ENCODE data around the gene PCGF1.

Gene PCGF1

DNA sequence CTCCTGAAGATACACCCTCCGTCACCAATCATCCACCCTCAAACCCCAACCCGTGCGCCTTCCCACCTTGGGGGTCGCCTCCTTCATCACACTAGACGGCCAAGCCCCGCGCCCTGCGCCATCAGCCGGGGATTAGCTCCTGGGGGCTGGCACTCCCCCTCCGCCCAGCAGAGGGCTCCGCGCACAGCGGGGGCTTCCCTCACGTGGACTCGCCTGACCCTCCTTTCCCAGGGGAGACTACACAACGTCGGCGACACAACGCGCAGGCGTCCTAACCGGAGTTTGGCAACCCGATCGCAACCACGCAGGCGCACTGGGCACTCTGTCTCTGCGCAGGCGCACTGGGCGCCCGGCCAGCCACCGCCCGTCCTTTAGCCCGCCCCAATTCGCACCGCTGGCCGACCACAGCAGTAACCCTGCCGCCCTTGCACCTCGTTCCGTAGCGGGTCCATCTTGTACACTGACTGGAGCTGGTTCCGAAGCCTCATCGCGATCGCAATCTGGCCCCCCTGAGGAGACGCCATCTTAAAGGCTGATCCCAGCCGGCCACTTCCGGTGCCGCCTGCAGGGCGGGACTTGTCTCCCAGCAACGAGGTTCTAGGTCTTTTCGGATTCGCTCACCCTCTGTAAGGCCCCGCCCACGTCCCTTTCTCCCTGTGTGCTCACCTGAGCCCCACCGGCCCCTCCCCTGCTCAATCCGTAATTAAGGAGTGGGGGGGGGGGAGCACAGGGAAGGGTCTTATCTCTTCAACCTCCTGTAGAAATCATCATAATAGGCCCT, at the start of gene PCGF1:
Gene PCGF1 (minus strand): TSS at position 551 of the 781 bp plus-strand sequence. CDS start 27 bp downstream, at position 524.
- peak; percentile 97 for DNase-seq

DNA sequence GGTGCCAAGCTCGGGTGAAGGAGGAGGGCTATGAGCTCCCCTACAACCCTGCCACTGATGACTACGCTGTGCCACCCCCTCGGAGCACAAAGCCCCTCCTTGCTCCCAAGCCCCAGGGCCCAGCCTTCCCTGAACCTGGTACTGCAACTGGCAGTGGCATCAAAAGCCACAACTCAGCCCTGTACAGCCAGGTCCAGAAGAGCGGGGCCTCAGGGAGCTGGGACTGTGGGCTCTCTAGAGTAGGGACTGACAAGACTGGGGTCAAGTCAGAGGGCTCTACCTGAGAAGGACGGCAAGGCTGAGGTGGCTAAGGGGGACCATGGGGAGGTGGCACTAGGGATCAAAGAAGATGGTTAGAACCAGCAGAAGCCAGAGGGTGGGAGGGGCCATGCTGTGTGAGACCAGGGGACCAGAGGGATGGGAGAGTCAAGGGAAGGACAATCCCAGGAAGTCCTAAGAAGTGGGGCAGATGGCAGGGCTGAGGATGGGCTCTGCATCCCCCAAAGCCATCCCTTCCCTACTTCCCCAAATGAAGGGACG, 49.4 kb upstream of the PCGF1 start:
- no peak for DNase-seq

DNA sequence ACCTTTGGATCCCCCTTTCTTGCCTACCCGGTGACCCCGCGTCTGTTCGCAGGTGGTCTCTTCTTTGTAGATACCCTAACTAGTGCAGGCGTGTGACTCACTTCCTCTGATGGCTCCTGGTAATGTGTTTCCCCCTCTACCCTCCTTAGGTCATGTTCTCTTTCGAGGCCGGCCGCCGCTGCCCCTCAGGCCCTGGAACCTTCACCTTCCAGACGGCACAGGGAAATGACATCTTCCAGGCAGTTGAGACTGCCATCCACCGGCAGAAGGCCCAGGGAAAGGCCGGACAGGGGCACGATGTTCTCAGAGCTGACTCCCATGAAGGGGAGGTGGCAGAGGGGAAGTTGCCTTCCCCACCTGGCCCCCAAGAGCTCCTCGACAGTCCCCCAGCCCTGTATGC, 48.7 kb upstream of the PCGF1 start:
- DNase-seq = no peak

DNA sequence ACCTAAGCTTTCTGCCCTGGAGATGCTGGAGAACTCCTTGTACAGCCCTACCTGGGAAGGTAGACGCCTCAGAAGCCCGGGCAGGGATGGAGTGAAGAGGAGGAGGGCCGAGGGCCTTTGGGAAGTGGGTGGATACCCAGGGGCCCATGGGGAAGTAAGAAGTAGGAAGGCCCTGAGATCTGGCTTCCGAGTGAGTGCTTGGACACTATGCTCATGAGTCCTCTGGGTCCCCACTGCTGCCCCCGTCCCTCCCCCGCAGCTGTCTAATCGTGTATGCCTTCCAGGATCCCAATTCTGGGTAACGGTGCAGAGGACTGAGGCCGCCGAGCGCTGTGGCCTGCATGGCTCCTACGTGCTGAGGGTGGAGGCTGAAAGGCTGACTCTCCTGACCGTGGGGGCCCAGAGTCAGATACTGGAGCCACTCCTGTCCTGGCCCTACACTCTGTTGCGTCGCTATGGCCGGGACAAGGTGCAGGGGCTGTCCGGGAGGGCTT, 48.2 kb upstream of the PCGF1 start:
- no peak for DNase-seq

DNA sequence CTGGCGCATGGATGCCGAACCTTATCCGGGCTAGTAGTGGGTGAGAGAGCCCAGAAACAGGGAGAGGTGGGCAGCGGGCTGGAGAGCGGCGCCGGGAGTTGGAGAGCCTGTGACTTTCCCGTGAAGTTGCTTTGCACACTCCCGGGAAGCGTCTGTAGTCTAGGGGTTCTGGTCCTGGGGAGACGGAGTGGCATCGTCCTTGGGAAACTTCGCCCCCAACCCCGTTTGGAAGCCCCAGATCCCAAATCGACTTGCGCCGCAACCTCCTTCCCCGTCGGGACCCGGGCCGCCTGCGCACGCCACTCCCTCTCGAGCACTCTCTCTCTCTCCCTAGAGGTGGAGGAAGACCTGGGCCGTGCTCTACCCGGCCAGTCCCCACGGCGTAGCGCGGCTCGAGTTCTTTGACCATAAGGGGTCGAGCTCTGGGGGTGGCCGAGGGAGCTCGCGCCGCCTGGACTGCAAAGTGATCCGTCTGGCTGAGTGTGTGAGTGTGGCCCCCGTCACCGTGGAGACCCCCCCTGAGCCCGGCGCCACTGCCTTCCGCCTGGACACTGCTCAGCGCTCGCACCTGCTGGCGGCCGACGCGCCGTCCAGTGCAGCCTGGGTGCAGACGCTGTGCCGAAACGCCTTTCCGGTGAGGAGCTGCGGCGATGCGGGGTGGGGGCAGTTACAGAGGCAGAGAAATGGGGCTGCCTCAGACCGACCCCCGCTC, 47.5 kb upstream of the PCGF1 start:
- DNase-seq = peak; percentile 13

DNA sequence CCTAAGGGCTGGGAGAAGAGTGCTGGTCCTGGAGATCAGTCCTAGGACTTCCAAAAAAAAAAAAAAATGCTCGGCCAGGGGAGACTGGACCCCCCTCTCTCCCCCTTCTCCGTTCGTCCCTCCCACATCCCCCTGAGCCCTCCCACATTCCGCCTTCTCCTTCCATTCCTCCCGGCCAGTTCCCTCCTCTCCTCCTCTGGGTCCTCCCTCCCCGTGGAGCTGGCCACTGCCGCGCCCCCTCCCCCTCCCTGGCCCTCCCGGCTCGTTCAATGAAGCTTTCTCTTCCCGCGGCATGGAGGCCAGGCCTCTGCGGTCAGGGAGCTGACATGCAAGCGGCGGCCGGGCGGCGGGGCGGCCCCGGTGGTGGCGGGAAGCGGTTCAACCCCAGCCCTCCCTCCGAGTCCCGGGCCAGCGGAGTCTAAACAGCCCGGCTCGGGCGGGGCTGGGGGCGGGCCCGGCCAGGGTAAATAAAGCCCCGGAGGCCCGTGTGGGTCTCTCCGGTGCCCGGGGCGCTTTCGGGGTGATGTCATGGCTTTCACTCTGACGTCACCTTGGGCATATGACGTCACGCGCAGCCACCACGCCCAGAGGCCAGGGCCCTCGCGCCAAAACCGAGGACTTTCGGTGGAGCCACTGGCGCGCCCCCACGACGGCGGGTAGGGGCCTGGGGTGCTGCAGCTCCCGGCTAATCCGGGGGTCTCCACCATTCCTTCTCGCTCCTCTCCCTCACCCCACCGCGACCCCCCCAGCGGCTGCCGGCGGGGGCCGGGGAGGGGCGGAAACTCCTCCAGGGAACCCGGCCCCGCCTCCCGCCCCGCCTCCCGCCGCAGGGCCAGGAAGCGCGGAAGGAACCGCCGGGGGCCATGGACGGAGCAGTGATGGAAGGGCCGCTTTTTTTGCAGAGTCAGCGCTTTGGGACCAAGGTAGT, 46.7 kb upstream of the PCGF1 start, which contains the start of the genes DOK1 and LOXL3:
Gene DOK1 (plus strand): TSS at position 829 of the 928 bp plus-strand sequence. CDS start 35 bp downstream, at position 864.
Gene LOXL3 (minus strand): TSS at position 51 of the 928 bp plus-strand sequence. CDS start 1,308 bp downstream, outside the sequence.
- peak; percentile 90 for DNase-seq

DNA sequence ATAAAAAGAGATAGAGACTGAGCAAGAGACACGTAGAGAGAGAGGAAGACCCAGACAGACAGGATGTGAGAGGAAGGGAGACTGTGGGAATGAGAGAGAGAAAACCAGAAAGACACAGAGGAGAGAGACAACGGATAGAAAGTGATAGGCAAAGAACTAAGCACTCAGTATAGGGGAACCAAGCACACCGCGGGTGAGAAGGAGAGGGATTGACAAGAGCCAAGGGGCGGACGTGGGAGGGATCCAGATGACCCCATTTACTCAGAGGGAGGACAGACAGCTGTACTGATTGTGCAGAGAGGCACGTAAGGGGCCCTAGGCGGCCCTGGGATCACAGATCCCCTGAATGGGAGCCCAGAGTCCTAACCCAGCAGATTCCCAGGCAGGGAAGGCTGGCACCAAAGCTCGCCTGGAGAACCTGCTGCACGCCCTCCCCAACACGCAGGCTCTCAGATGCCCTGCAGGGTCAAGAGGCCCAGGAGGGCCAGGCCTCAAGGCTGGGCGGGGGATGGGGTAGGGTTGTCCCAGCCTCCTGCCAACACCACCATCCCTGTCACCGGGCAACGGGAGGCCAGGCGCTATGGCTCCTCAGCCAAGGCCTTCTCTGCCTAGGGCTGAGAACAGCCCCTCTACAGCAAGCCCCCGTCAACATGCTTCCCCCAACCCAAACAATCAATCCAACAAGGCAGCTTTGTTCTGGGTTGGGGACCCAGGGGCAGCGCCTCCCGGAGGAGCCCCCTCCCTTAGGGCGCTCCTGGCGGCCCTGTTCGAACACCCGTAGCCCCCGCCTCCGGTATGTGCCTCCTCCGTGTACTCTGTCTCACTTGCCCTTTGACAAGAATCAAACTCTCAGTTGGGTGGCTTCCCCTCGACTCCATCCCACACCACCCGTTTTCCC, 45.7 kb upstream of the PCGF1 start:
- no peak for DNase-seq

DNA sequence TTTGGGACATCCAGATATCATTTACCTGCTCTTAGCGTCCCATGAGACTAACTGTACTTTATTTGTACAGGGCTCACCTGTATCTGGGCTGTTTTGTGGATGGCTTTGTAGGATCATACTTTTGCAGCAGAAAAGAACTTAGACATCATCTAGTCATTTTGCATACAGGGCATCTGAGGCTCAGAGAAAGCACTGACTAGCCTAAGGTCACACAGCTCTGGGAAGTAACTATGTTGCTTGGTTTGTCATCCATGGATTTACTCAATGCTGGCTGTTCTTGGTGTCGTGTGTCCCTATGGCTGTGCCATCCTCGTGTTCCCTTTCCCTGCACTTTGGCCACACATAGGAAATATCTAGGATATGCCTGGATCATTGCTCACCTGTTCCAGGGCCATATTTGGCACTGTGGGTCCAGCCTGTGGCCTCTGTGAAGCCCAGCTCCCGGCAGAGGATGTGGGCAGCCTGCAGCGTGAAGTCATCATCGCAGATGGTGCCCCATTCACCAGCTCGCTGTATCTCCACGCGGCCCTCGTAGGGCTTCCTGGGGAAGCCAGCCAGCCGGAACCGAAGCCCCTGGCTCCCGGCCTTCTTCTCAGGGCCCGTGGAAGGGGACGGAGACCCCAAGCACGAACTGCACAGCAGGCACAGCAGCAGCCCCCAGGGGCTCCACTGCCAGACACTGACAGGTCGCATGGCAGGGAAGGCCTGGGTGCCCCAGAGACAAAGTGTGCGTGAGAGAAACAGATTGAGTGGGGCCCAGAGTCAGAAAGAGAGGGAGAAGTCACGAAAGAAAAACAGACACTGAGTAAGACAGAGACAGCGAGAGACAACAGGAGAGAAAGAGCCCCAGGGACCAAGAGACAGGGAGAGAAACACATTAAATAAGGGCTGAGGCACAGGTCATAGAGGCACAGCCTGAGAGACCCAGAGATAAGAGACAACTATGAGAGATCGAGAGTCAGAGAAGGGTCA, 44.7 kb upstream of the PCGF1 start:
- DNase-seq = no peak

DNA sequence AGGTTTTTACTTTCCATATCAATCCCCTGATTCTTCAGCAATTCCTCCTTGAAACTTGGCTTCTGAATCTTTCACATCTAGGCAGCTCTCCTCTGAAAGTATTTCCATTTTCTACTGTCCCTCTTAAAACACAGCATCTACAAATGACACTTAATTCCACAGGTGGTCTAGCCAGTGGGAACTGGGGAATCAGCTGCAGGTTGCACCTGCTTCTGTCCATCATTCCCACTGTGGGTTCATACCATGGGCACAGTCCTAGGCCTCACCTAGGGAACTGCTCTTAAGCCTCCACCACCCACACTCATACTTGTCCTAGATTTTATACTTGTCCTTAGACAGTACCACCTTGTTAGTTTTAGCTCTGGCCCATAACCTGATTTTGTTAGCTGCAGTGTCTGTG, 44.0 kb upstream of the PCGF1 start:
- no peak for DNase-seq

DNA sequence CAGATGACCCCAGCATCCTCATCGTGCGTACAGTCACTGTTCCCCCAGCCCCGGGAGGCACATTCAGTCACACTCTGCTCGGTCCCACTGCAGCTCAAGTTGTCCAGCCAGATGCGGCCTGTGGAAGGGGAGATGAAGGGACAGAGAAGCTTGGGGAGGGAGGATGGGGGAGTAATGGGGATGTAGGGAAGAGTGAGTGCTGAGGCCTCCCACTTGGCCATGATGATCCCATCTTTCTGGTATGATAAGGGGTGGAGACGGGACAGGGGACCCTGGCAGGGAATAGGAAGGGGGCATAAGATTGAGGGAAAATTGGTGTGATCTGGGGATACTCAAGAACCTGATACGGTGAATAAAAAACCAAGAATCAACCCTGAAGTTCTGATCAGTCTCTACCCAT, 42.7 kb upstream of the PCGF1 start:
- DNase-seq = no peak

DNA sequence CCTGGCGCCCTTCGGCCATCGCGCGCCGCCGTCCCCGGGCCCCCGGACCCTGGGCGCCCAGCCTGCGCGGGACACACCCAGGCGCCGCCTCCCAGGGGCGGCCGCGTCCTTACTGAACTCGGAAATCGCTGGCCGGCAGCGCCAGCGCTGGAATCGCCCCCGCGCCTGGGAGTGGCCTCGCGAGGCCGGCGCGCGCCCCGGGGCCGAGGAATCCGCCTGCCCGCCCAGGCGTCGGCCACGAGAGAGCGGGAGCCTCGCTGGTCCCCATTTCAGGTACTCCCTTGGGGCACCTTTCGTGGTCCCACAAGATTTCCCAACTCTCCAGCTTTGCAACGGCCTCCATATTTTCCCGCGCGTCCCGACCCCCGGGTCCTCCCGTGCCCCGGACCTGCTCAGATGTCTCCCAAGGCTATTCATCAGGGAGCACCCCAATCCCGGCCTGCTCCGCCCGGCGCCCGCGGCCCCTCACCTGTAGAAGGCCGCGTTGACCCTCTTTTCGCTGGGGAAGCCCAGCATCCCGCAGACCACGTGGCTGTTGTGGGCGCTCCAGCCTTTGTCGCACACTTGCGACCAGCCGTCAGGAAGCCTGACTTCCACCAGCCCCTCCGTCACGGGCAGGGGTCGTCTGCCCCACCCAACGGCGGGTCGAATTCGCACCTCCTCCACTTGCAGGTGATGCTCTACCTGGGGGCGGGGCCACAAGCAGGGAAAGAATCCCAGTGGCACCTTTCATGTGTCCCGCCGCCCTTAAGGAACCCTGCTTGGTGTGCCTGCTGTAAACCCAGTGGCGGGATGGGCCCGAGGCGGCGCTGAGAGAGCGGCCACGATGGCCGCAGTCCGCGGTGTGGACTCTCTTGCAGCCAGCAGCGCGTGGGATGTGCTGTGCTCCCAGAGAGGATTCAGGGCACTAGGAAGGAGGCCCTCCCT, 41.7 kb upstream of the PCGF1 start:
- peak; percentile 55 for DNase-seq

DNA sequence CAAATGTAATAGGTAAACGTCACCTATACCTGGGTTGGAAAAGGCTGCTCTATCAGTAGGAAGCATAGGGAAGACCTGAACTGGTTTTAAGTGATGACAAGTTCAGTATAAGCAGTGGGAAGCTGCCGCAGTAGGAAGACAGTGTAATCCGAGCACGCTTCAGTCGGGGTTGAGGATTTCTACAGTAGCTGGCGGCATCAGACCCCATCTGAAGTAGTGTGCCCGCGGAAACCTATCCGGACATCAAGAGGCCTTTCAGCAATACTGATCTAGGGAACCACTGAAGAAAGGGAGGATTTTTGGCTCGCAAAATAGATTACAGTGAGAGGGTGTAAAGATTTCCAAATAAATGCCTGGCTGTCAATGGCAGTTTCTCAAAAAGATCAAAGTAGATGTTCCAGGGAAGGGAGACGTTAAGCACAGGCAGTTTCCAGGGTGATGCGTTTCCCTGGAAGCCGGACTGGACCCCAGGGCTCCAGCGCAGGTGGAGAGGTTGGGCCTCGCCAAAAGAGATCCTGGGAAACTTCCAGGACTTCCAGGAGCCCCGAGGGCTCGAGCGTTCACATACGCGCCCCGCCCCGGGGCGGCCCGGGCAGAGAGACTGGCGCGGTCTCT, 40.9 kb upstream of the PCGF1 start:
- no peak for DNase-seq

DNA sequence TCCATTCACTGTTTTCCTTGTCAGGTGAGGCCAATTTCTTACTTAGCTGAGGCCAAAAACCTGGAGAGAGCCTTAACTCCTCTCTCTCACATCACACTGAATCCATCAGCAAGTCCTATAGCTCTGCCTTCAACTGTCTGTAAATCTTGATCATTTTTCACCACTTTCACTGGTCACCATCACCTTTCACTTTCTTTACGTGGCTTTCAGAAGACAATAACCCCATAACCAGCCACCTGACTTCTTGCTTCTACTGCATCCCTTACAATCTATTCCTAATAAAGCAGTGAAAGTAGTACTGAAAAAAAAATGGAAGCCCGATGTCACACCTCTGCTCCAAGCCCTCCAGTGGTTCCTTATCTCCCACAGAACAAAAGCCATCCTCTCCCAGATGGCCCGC, 38.5 kb upstream of the PCGF1 start:
- no peak for DNase-seq

DNA sequence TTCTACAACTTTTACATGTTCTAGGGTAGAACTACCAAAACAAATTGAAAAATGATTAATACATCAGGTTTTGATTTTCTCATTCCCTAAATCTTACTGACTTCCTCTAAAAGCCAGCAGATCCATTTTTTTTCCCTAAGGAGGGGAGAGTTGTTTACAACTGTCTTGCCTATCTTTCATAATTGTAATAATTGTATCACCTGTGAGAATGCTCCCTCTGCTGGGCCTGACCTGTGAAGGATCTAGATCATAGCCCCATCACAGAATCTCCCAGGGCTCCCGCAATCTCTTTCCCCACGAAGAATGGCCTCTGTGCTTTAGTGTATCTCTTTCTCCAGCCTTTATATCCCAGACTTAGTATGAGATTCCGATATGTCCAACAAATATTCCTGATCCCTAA, 37.1 kb upstream of the PCGF1 start:
- DNase-seq = no peak

DNA sequence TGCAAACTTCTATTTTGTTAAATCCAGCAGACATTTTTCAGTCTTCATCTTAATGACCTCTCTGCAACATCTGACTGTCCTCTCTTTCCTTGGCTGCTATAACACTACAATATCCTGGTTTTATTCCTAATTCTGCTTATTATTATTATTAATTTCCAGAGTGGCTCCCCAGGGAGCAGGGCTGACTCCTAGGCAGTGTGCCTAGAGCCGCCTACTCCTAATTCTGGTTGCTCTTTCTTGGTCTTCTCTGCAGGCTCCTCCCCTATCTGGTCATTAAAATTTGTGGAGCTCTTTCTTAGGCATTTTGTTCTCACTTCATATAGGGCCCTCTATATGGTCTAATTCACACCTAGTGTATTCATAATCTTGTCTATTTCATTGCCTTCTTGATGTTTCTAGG, 35.5 kb upstream of the PCGF1 start:
- DNase-seq = no peak

DNA sequence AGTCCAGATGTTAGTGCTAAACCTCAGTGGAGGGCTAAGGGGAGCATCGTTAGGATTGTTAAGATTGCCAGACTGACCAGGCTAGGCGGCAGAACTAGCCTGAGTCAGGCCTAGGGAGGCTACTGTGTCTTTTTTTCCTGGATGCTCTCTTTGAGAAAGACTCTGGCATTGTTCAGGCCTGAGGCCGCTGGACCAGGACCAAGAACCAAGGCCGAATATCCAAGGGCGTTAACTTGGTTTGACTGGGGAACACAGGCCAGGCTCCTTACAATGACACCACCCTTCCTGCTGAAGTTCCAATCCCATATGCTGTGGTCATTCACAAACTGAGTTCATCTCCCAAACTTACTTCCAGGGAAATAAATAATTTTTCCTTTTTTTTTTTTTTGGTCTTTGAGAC, 32.8 kb upstream of the PCGF1 start:
- DNase-seq = no peak

DNA sequence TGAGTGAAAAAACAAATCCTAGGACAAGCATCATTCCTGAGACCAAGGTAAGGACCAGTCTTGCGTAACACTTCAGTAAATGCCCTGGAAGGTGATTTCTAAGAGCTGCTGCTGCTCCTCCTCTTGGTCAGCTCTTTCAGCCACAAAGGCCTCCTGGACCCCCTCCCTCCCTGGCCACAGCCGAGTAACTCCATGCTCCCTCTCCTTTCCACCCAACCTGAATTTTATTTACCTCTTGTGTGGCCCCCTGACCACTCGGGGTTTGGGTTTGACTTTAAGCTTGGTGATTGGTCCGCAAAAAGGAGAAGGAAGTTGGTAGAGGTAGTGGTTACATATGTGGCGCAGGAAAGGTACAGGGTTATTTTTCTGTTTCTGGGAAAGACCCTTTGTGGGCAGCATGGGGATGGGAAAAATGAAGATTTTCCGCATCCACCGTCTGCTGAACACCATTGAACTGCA, 31.4 kb upstream of the PCGF1 start:
- DNase-seq = no peak

DNA sequence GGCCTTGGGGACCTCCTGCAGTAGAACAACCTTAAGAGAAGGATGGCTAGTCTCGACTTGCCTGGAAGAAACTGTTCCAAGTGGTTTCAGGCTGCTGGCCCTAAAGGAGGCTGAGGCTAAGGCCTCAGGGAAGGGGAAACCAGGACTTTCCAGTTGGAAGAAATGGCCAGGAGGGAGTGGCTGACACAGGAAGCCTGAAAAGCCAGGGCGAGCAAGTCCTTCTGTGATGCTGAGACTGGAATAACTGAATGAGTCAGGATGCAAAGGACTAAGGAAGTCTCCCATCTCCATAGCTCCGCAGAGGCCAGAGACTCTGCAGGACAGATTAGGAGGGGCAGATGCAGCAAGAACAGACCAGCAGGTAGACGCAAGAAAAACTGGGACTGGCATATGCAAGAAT, 29.6 kb upstream of the PCGF1 start:
- no peak for DNase-seq
